NCI-H128 (cell line): ENCODE data around the gene LGMN.
"Not testable (repeated sequence)": the region's sequence is repeated elsewhere in the genome, so short reads cannot be mapped to it uniquely, and the experiment has no call there.

Source experiments
- DNase-seq: peaks from one replicate; lab custom pipeline; 2025; ENCODE audit not compliant: unreplicated experiment; lab: John Stamatoyannopoulos, UW

The LGMN gene

DNA sequence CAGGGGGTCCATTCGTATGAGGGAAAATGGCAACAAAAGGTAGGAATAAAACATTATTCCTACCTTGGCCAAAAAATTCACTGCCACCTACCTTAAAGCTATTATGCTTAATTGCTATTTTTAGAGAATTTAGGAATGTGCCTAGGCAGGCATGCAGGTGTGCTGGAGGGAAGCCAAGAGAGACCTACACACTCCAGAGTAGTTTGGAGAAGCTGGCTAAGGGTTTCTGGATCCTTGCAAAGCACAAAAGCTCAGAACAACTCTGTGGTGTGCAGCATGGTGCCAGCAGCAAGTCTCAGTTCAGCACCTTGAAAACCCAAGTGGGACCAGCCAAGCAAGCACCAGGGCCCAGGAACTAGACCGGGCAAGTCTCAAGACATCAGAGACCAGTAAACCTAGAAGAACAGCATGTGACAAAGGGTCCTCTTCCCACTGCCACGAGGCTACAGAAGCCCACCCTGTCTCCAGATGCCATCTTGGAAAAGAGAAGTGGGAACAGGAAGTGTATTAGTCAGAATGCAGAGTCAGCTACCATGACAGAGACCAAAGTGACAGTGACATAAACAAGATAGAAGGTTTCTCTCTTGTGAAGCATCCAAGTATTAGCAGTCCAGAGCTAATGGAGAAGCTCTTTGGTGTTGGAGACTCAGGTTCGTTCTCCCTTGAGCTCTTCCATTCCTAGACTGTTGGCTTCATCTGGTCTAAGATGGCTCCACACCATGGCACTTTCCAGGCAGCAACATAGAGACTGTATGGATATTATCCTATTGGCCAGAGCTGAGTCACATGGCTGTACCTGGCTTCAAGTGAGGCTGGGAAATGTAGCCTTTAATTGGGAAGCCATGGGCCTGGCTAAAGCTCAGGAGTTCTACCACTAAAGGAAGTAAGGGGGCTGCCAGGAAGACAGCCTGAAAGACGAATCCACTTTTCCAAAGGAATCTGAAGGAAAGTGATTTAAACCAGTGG lies 15.5 kb upstream of the LGMN start:
- not testable (repeated sequence) for DNase-seq

DNA sequence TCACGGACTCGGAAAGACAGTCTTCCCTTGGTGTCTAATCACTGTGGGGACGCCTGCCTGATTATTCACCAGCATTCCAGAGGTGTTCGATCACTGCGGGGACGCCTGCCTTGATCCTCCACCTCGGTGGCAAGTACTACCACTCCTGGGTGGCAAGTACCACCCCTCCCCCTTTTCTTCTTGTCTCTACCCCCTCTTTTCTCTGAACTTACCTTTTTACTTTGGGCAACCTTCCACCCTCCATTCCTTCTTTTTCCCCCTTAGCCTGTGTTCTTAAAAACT lies 12.0 kb upstream of the LGMN start:
- no peak for DNase-seq

GRCh38 chr14:92759679-92760523 lies 11.5 kb upstream of the LGMN start:
- no peak for DNase-seq

GRCh38 chr14:92759300-92759678 lies 10.9 kb upstream of the LGMN start:
- DNase-seq, result no peak

DNA sequence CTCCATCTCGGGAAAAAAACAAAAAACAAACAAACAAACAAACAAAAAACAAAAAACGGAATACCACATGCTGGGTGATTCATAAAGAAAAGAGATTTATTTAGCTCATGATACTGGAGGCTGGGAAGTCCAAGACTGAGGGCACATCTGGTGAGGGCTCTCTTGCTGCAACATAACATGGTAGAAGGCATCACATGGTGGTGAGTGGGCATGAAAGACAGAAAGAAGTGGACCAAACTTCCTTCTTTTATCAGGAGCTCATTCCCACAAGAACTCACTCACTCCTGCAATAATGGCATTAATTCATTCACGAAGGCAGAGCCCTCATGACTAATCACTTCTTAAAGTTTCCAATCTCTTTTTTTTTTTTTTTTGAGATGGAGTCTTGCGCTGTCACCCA lies 8.0 kb upstream of the LGMN start:
- no peak for DNase-seq

- no peak for DNase-seq
These were observed 7.1 kb upstream of the LGMN start for GRCh38 chr14:92755495-92755894.

GRCh38 chr14:92754966-92755365 lies 6.5 kb upstream of the LGMN start:
- DNase-seq, result no peak

GRCh38 chr14:92753250-92753649 lies 4.8 kb upstream of the LGMN start:
- no peak for DNase-seq

GRCh38 chr14:92751819-92752218 lies 3.4 kb upstream of the LGMN start:
- DNase-seq, result no peak

GRCh38 chr14:92750994-92751400 lies 2.6 kb upstream of the LGMN start:
- no peak for DNase-seq

DNA sequence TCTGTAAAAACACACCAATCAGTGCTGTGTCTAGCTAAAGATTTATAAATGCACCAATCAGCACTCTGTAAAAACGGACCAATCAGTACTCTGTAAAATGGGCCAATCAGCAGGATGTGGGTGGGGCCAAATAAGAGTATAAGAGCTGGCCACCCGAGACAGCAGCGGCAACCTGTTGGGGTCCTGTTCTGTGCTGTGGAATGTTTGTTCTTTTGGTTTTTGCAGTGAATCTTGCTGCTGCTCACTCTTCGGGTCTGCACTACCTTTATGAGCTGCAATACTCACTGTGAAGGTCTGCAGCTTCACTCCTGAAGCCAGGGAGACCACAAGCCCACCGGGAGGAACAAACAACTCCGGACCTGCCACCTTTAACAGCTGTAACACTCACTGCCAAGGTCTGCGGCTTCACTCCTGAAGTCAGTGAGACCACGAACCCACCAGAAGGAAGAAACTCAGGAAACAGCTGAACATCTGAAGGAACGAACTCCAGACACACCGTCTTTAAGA lies 1.8 kb upstream of the LGMN start:
- not testable (repeated sequence) for DNase-seq

GRCh38 chr14:92747701-92748258 lies 647 bp downstream of the LGMN start:
- DNase-seq, result no peak

- no peak for DNase-seq
These were observed 4.2 kb downstream of the LGMN start for GRCh38 chr14:92744198-92744597.

- no peak for DNase-seq
These were observed 8.0 kb downstream of the LGMN start for GRCh38 chr14:92740440-92740839.

DNA sequence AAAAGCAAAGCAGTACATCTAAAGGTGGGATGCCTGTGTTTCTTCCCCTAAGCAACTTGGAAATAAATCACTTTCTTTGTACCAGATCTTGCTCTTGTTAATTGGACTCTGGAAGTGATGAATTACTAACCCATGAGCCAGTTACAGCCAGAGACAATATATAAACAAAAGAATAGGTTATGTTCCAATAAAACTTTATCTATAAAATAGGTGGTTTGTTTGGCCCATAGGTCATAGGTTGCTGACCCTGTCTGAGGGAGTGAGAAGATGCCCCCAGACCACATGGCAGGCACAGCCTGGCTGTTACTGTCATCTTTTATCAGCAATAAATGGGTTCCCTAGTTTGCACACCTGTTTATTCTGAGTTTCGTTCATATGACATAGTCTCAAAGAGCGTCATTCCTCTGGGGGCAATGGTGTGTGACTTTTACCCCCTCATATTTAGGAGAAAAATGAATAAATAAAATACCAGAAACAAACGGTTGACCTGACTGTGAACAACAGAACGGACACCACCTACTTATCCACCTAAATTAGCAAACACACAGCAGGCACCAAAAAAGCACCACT lies 10.7 kb downstream of the LGMN start:
- DNase-seq, result no peak

GRCh38 chr14:92737206-92737605 lies 11.2 kb downstream of the LGMN start:
- no peak for DNase-seq

- DNase-seq, result no peak
These were observed 13.1 kb downstream of the LGMN start for GRCh38 chr14:92735344-92735743.

DNA sequence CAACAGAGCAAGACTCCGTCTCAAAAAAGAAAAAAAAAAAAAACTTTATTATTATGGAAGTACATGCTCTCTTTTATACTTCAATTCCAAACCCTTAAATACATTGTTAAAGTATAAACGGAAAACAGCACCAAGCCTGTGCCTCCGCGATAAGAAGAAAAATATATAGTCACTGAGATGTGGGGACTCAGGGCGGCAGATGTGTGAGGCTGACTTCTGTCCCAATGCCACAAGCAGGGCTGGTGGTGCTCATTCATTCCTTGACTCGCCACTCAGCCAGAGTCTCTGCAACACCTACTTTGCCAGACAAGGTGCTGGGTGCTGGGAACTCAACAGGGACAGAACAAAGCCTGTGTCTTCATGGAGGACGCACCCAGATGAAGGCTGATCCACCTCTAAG lies 13.8 kb downstream of the LGMN start:
- no peak for DNase-seq

- no peak for DNase-seq
These were observed 15.4 kb downstream of the LGMN start for GRCh38 chr14:92733007-92733406.

DNA sequence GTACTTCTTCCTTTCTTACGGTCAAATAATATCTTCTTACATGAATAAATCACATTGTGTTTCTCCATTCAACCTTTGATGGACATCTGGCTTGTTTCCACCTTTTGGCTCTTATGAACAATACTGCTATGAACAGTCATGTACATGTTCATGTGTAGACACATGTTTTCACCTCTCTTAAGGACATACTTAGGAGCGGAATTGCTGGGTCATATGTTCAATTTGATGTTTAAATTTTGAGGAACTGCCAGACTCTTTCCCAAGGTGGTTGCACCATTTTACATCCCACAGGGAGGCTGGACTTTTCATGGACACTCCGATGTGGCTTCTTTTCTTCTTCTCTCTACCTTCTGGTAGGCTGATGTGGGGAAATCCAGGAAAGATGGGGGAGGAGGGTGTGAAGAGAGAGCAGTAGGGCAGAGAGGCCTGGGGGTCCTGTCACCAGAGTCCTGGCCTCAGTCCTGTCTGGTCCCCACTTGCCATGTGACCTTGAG lies 16.8 kb downstream of the LGMN start:
- DNase-seq, result no peak
